Upper lobe of left lung (tissue), 6 donors: ENCODE measurements around the gene HOOK1. TPM values are rescaled to one million over a fixed set of nuclear protein-coding genes. Genes with fewer than 3 reads are reported as not detected.
"Not testable (repeated sequence)": the region's sequence is repeated elsewhere in the genome, so short reads cannot be mapped to it uniquely, and the experiment has no call there.

Source experiments
- ATAC-seq, 2 donors: fragments of 200-7000 bp; cut with Tn5 transposase; one replicate each; pipeline ENCODE4 v1.9.1; 2022; ENCODE audit warnings: mild to moderate bottlenecking in 2 of 2, moderate library complexity in 2 of 2; ENCODE audit not compliant: low FRiP score in 2 of 2
- DNase-seq, 2 donors: peaks; one replicate each; pipeline ENCODE4 v3.0.0-alpha.2; 2019 to 2020
- H3K27ac ChIP-seq, 4 donors: fragments of 200-600 bp; sonication (generic); one replicate each; pipeline ENCODE4 v1.5.1; 2016 to 2019
- H3K27me3 ChIP-seq, 4 donors: fragments of 200-600 bp; sonication (generic); one replicate each; pipeline ENCODE4 v1.5.1; 2017 to 2019
- H3K36me3 ChIP-seq, 4 donors: fragments of 200-600 bp; sonication (generic); one replicate each; pipeline ENCODE4 v1.5.1; 2016 to 2019
- H3K4me1 ChIP-seq, 4 donors: fragments of 200-600 bp; sonication (generic); one replicate each; pipeline ENCODE4 v1.5.1; 2018 to 2019
- H3K4me3 ChIP-seq, 4 donors: fragments of 200-600 bp; sonication (generic); one replicate each; pipeline ENCODE4 v1.5.1; 2017 to 2019; ENCODE audit warnings: mild to moderate bottlenecking in 2 of 4, moderate library complexity in 1 of 4
- H3K9me3 ChIP-seq, 4 donors: fragments of 200-600 bp; sonication (generic); one replicate each; pipeline ENCODE4 v1.5.1; 2018 to 2019
- EP300 ChIP-seq, 4 donors: sonication (generic); formaldehyde crosslinking; IDR thresholded peaks; one replicate each; pipeline ENCODE4 v1.5.1; 2017; ENCODE audit warnings: antibody characterized with exemption in 4 of 4, control low read depth in 2 of 4
- POLR2A ChIP-seq, 4 donors: fragments of 450-650 bp; IDR thresholded peaks; one replicate each; pipeline ENCODE4 v1.5.1; 2016 to 2017; ENCODE audit warnings: antibody characterized with exemption in 4 of 4, mild to moderate bottlenecking in 2 of 4
- POLR2AphosphoS5 ChIP-seq, 2 donors: sonication (generic); formaldehyde crosslinking; IDR thresholded peaks; one replicate each; pipeline ENCODE4 v1.5.1; 2017; ENCODE audit warnings: antibody characterized with exemption in 2 of 2
- WGBS, 2 donors: methylation state at CpG; one replicate each; pipeline ENCODE4 v1.1.5; 2017 to 2018; 5-methylcytosine and 5-hydroxymethylcytosine counted together
- total RNA-seq, 6 donors: library from RNA; depleted of rRNA in 4 of 6; stranded (reverse); fragments of >200 nt in 4 of 6; gene quantifications; one replicate each; pipeline versions ENCODE4 v1.1.0 to v1.2.1, GENCODE V29; 2016 to 2021
- TF ChIP-seq, protein P1 (sequence below), 6 experiments: fragments of 450-650 bp in 4 of 6; fragments of 200-600 bp in 2 of 6; sonication (generic) in 2 of 6; IDR thresholded peaks; one replicate each; pipeline ENCODE4 v1.5.1; 2016 to 2019; ENCODE audit warnings: antibody characterized with exemption in 6 of 6
- donor health status: DM: no; HTN: no; CAD: no; lungs with moderate emphysema.
- donor health status: DM: no; HTN: yes; CAD: no; lungs with severe emphysema.

The HOOK1 gene
- total RNA-seq, 6 donors from 2014 or later: 5.3 to 27.6 (median 11.1) TPM

DNA sequence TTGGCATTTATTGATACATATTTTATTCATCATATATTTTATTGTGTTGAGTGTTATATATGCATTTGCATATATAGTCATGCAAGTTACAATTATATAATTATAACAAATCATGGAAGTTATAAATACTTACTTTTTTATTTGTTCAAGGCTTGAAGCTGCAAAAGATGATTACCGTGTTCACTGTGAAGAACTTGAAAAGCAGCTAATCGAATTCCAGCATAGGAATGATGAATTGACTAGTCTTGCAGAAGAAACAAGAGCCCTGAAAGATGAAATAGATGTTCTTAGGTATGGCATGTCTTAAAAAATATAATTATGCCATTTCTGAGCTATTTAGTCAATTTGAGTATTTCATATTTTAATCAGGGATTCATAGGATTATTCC, 32.1 kb downstream of the HOOK1 start:
- no peak for DNase-seq
- no peak for ATAC-seq
- 93 to 94% methylated on average over 2 of the region's 2 CpGs for WGBS, 2 donors

DNA sequence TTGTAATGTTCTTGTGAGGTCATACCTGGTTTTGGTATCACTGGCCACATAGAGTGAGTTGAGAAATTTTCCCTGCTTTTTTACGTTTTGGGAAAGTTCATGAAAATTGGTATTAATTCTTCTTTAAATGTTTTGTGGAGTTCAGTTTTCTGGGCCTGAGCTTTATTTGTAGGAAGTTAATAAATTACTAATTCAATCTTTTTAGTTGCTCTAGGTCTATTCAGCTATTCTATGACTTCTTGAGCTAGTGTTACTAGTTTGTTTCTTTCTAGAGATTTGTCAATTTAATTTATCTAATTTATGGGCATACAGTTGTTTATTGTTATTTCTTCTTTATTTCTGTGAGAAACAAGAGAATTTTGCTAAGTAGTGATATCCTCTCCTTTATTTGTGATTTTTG, 37.4 kb downstream of the HOOK1 start:
- Histone ChIP-seq H3K4me1 (no peaks in the 10 kb centered on the region), H3K4me3 (no peak overlapping the region), H3K36me3 (no peaks in the 10 kb centered on the region), H3K27ac (no peak overlapping the region), H3K27me3 (no peaks in the 10 kb centered on the region), H3K9me3 (no peaks in the 10 kb centered on the region)
- WGBS, 2 donors: 91 to 96% methylated on average over 1 of the region's 1 CpG
- no peak for ATAC-seq
- DNase-seq: no peak
- TF ChIP-seq EP300 (IDR thresholded peaks at IDR 0.05) (no peak), POLR2AphosphoS5 (IDR thresholded peaks at IDR 0.05) (no peak), POLR2A (IDR thresholded peaks at IDR 0.05) (no peak)
- TF ChIP-seq, protein P1, sequence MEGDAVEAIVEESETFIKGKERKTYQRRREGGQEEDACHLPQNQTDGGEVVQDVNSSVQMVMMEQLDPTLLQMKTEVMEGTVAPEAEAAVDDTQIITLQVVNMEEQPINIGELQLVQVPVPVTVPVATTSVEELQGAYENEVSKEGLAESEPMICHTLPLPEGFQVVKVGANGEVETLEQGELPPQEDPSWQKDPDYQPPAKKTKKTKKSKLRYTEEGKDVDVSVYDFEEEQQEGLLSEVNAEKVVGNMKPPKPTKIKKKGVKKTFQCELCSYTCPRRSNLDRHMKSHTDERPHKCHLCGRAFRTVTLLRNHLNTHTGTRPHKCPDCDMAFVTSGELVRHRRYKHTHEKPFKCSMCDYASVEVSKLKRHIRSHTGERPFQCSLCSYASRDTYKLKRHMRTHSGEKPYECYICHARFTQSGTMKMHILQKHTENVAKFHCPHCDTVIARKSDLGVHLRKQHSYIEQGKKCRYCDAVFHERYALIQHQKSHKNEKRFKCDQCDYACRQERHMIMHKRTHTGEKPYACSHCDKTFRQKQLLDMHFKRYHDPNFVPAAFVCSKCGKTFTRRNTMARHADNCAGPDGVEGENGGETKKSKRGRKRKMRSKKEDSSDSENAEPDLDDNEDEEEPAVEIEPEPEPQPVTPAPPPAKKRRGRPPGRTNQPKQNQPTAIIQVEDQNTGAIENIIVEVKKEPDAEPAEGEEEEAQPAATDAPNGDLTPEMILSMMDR (IDR thresholded peaks at IDR 0.05): no peak

More for the DNA sequence above, 32.1 kb downstream of the HOOK1 start:
- Histone ChIP-seq H3K27ac (no peak overlapping the region), H3K9me3 (no peaks in the 10 kb centered on the region), H3K4me3 (no peak overlapping the region), H3K27me3 (no peaks in the 10 kb centered on the region), H3K36me3 (no peaks in the 10 kb centered on the region), H3K4me1 (no peaks in the 10 kb centered on the region)
- TF ChIP-seq, protein P1 (IDR thresholded peaks at IDR 0.05): no peak
- TF ChIP-seq POLR2A (IDR thresholded peaks at IDR 0.05) (no peak), EP300 (IDR thresholded peaks at IDR 0.05) (no peak), POLR2AphosphoS5 (IDR thresholded peaks at IDR 0.05) (no peak)

DNA sequence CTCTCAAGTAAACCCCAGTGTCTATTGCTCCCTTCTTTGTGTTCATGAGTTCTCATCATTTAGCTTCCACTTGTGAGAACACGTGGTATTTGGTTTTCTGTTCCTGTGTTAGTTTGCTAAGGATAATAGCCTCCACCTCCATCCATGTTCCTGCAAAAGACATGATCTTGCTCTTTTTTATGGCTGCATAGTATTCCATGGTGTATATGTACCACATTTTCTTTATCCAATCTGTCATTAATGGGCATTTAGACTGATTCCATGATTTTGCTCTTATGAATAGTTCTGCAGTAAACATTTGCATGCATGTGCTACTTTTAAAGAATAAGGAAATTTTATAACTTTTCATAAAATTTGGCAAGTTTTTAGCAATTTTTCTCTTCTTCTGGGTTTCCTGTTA, 40.5 kb downstream of the HOOK1 start:
- H3K27ac ChIP-seq, ATAC-seq, H3K36me3 ChIP-seq, H3K27me3 ChIP-seq, H3K9me3 ChIP-seq, DNase-seq, H3K4me1 ChIP-seq, H3K4me3 ChIP-seq: not testable (repeated sequence)
- WGBS, 2 donors: 100% methylated on average over 1 of the region's 1 CpG

DNA sequence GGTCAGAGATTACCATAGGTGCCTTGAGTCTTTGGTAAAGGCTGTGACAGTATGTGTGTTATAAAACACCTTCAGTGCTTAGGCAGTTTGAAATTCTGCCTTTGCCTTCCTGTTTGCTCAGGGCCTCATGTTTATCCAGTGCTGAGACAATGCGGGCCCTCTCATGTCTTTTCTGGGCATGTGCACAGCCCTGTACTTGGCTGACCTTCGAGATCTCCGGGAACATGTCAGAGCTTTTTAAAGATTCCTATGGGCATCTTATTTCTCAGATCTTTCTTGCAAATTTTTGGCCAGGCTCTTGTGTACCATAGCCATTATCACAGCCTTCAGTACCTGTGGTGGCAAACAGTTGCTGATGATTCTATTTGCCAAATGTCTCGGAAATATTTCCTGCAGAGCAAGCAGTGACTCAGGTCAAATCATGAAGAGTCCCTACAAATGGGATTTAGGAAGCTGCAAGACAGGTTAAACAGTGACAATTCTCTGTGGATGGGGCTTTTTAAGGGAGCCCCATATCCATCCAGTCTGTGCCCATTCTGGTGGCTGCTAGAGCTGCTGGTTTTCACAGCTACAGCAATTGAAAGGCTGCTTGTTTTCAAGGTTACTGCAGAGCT, 42.1 kb downstream of the HOOK1 start:
- ATAC-seq (no peak), DNase-seq (peak in 1 of 2 donors; percentile 29)
- Histone ChIP-seq H3K4me3 (no peak overlapping the region), H3K9me3 (no peaks in the 10 kb centered on the region), H3K36me3 (no peaks in the 10 kb centered on the region), H3K27ac (no peak overlapping the region), H3K27me3 (no peaks in the 10 kb centered on the region), H3K4me1 (no peaks in the 10 kb centered on the region)
- WGBS, 2 donors: 44 to 53% methylated on average over 4 of the region's 4 CpGs
- TF ChIP-seq POLR2AphosphoS5 (IDR thresholded peaks at IDR 0.05): no peak
- TF ChIP-seq, protein P1 (IDR thresholded peaks at IDR 0.05): no peak
- no peak for TF ChIP-seq EP300 (IDR thresholded peaks at IDR 0.05)
- no peak for TF ChIP-seq POLR2A (IDR thresholded peaks at IDR 0.05)

DNA sequence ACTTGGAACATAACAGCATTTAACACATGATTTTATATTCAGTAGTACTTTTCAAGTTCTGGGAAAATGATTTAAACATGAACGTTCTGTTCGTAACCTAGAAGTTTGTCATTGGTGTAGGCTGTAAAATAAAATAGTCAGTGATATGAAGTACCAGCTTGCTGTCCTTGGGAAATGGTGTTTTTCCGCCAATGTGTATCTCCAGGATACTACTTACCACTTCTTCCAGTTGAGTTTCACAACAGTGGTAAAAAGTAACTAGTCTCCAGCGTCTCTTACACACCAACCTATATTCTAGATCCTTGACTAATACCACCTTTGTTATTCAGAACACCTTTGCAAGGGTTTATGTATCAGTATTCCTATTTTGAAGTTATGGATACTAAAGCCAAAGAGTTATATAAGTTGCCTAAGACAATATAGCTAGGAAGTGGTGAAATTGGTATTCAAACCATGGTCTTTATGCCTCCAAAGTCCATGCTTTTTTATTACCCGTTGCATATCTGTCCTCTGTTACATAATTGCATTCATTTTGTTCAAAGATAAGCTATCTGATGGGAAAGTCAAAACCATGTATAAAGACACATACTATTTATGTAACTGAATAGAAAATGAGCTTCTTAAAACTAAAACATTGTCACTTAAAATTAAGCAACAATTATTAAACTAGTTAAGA, 43.1 kb downstream of the HOOK1 start:
- Histone ChIP-seq H3K27me3 (no peaks in the 10 kb centered on the region), H3K9me3 (no peaks in the 10 kb centered on the region), H3K36me3 (no peaks in the 10 kb centered on the region), H3K27ac (no peak overlapping the region), H3K4me3 (no peak overlapping the region), H3K4me1 (no peaks in the 10 kb centered on the region)
- ATAC-seq (no peak), DNase-seq (no peak)
- TF ChIP-seq POLR2AphosphoS5 (IDR thresholded peaks at IDR 0.05): no peak
- TF ChIP-seq POLR2A (IDR thresholded peaks at IDR 0.05): no peak
- no peak for TF ChIP-seq EP300 (IDR thresholded peaks at IDR 0.05)
- TF ChIP-seq, protein P1 (IDR thresholded peaks at IDR 0.05): no peak
- WGBS, 2 donors: 90 to 93% methylated on average over 5 of the region's 5 CpGs
